H54 (cell line): ENCODE measurements around the gene CAPN5.

Source experiments
- DNase-seq: peaks from one replicate; pipeline ENCODE4 v3.0.0; 2011; ENCODE audit warnings: low spot score, mixed read lengths; ENCODE audit not compliant: insufficient read length
- FAIRE-seq: peaks from 3 replicates; lab custom pipeline; 2011; peaks lifted over from hg19 to GRCh38; lab: Jason Lieb, UNC
- POLR2A ChIP-seq: IDR thresholded peaks from 2 replicates; pipeline ENCODE4 v1.6.1; 2011; ENCODE audit warnings: low read depth, mild to moderate bottlenecking, low read length

The CAPN5 gene

DNA sequence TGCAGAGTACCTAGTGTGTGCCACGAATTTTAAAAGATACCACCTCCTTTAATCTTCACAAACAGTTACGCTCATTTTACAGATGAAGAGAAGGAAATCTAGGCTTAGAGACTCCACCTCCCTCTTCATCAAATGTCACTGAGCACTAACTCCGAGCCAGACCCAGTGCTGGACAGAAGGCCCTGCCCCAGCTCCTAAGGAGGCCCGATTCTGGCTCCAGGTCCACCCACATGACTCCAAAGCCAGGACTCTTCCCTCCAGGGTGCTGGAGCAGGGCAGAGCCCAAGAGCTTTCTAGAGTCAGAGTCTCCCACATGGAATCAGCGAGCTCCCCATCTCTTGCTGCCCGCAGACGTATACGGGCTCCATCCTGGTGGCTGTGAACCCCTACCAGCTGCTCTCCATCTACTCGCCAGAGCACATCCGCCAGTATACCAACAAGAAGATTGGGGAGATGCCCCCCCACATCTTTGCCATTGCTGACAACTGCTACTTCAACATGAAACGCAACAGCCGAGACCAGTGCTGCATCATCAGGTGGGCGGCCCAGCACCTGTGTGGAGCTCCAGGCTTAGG, 88.9 kb downstream of the CAPN5 start:
- DNase-seq: no peak
- no peak for TF ChIP-seq POLR2A
- FAIRE-seq: no peak

DNA sequence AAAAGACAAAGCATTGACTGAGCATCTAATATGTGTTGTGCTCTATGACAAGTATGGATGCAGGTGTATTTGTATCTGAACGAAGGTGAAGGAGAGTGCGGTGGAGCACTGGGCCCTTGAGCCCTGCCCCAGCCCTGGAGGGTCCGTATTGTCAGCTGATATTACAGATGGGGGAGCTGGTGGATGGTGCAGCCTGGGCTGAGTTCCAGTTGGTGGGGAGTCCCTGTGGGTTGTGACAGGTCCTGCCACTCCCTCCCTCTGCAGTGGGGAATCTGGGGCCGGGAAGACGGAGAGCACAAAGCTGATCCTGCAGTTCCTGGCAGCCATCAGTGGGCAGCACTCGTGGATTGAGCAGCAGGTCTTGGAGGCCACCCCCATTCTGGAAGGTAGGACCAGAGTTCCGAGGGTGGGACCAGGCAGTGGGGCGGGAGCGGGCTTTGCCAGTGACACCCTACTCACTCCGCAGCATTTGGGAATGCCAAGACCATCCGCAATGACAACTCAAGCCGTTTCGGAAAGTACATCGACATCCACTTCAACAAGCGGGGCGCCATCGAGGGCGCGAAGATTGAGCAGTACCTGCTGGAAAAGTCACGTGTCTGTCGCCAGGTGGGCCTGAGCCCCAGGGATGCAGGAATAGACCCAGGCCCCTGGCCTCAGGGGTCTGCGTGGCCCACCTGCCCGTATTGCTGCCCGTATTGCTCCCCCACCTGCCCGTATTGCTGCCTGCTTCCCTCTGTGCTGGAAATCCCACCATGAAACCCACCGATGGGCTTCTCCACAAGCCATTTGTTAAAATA, 89.8 kb downstream of the CAPN5 start:
- TF ChIP-seq POLR2A: no peak
- no peak for DNase-seq
- FAIRE-seq: no peak

DNA sequence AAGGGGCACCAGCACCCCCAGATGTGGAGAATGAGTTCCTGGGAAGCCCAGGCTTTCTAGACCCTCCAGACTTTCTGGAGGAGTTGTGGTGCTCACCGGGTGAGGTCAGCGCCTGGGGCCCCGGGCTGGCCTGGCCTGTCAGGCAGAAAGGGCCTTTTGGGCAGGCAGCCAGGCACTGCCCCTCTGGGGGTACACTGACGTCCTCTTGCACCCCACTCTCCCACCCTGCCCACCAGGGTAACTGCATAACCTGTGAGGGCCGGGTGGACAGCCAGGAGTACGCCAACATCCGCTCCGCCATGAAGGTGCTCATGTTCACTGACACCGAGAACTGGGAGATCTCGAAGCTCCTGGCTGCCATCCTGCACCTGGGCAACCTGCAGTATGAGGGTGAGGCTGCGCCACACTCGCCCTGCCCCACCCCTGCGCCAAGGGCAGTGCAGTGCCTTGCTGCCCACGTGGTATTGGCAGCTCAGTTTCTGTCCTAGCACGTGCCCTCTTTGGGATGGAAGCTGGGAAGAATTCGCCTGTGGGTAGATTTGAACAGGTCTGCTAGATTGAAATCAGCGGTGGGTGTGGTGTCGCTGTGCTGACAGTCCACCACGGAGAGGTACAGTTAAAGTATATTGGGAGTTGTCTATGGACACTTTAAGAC, 91.4 kb downstream of the CAPN5 start:
- FAIRE-seq: no peak
- no peak for TF ChIP-seq POLR2A
- no peak for DNase-seq

DNA sequence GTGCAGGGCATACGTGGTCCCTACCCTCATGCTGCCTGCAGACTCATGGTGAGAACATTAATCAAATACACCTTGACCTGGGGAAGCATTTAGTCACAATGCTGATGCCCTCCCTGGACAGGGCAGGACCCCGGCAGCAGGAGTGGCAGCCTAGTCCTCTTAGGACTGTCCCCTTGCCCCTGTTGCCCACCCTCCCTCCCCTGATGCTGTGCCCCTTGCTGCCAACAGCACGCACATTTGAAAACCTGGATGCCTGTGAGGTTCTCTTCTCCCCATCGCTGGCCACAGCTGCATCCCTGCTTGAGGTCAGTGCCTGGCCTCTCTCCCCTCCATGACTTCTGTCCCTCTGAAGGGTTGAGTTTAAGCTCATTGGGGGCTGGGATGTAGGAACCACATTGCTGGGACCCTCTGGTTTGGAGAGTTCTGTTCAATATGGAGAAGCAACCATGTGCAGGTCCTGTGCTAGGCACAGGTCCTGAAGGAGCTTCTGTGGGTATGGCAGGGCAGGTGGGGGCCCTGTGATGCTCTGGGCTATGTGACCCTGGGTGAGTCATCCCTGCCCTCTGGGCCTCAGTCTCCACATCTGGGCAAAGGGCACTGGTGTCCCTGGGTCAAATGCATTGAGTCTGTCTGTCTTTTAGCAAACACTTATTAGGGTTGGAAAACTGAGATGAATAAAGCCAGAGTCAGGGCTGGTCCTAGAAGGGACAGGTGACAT, 92.6 kb downstream of the CAPN5 start:
- no peak for TF ChIP-seq POLR2A
- DNase-seq (no peak), FAIRE-seq (no peak)

DNA sequence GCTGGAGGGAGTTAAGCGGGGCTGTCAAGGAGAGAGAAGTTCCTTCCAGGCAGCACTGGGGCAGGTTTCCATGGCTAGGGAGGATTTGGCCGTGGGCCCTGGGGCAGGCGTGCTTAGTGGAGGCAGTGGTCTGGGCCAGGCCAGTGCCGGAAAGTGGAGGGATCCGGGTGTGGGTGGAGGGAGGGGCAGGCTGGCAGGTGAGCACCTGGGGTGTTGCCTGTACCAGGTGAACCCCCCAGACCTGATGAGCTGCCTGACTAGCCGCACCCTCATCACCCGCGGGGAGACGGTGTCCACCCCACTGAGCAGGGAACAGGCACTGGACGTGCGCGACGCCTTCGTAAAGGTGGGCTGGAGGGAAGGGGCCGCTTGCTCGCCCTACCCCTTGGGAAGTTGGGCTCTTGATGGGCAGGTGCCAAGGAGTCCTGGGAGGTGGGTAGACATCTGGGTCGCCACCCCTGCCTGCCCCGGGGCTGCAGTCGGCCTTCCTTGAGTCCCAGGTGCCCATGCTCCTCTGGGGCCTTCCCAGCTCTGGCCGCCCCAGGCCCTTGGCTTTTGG, 93.2 kb downstream of the CAPN5 start:
- DNase-seq (no peak), FAIRE-seq (no peak)
- no peak for TF ChIP-seq POLR2A

DNA sequence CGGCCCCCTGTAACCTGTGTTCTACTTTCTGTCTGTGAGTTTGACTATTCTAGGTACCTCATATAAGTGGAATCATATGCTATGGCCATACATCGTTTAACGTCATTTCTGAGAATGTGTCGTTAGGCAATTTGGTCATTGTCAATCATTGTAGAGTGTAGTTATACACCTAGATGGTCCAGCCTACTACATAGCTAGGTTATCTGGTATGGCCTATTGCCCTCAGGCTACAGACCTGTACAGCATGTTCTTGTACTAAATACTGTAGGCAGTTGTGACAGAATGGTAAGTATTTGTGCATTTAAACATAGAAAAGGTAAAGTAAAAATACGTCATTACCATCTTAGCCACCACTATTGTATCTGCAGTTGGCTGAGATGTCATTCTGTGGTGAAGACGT, 96.5 kb downstream of the CAPN5 start:
- DNase-seq (no peak), FAIRE-seq (no peak)
- no peak for TF ChIP-seq POLR2A

DNA sequence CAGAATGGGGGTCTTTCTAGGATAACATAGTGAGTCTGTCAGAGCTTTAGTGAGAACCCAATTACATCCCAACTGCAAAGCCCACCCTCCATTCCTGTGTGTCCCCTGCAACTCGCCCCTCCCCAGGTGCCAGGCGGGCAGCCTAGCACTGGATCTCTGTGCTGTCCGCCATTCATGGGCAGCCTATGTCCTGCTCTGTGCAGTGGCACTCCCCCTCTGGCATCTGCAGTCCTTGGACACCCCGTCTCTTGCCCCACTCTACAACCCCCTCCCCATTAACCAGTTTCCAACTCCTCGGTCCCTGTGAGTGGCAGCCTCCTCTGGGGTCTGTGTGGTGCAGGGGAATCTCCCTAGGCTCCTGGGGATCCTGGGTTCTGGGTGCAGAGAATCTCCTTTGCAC, 98.3 kb downstream of the CAPN5 start:
- FAIRE-seq (no peak), DNase-seq (no peak)
- no peak for TF ChIP-seq POLR2A

DNA sequence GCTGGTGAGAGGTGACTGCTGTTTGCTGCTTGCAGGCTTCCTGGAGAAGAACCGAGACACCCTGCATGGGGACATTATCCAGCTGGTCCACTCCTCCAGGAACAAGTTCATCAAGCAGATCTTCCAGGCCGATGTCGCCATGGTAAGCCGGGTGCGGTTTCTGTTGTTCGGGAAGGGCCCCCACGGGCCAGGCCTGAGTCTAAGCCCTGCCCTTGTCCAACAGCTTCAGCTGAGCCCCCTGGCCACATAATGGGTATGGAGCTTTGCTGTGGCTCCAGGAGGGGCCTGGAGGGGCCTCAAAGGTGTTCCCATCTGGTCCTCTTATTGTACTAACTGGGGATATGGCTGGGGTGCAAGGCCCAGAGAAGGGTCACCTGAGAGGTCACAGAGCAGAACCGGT, 99.2 kb downstream of the CAPN5 start:
- TF ChIP-seq POLR2A: no peak

DNA sequence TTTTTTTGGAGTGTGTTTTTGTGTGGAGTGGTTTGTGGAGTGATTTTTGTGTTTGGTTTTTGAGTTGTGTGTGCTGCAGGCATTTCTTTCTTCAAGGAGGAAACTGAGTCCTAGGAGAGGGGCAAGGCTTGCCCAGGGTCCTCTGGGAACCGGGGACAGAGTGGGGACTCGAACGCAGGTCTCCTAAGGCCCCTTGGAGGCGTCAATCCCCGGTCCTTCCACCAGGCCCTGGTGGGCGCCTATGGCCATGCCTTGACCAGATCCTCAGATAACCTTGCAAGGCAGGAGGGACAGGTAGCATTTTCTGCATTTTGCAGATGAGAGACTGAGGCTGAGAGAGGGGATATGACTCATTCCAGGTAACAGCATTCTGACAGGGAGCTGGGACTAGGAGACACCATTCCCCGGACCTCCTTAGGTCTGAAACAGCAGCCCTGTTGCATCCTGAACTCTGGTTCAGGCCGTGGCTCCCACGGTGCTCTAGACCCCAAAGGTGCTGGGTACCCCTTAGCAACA, 100.4 kb downstream of the CAPN5 start:
- TF ChIP-seq POLR2A: no peak
- no peak for FAIRE-seq
- no peak for DNase-seq

More for the DNA sequence above, 99.2 kb downstream of the CAPN5 start:
- FAIRE-seq (no peak), DNase-seq (no peak)

DNA sequence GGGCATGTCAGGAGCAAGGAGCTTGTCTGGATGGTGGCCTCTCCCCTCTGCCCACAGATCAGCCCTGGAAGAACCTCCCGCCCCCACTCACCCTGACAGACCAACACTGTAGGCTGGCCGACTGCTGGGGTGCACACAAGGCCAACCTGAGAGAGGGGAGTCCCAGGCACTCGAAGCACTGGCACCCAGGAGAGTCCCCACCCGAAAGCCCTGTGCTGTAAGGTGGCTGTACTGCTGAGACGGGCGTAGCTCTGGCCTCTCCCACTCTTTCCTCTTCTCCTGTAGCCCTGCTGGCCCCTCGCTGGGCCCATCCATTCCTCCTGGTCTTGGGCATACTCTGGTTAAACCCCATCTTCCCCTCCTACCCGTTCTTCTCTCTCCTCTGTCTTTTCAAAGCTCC, 101.0 kb downstream of the CAPN5 start:
- TF ChIP-seq POLR2A: no peak
- DNase-seq (no peak), FAIRE-seq (no peak)

DNA sequence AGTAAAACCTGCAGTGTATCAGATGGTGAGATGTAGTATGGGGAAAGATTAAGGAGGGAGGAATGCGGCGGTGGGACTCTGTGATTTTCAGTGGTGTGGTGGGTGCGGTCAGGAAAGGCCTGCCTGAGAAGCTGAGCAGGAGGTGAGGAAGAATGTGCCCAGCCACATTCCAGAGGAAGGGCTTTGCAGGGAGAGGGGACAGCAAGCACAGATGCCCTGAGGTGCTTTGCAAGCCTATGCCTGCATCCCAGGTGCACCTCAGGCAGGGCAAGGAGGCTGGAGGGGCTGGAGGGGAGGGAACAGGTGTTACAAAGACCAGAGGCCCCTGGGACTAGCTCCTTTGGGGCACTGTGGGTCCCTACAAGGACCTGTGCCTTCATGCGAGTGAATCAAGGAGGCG, 103.3 kb downstream of the CAPN5 start:
- DNase-seq: no peak
- no peak for FAIRE-seq

DNA sequence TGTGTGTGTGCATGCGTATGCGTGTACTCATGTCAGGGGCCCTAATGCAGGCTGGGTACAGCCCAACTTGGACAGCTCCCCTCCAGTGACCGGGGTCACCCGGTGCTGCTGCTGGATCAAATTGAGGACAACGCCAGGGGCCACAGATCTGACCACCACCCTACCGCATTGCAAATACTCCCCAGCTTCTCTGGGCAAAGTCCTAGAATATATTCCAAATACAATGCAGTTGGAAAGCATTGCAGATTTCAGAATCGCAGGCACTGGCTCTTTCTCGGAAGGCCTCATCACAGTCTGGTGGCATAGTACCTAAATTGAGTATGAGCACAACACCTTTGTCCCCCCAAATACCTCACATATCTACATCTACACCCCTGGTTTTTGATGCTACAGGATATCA, 104.5 kb downstream of the CAPN5 start:
- TF ChIP-seq POLR2A: no peak
- DNase-seq: no peak
- FAIRE-seq: no peak

More for the DNA sequence above, 103.3 kb downstream of the CAPN5 start:
- no peak for TF ChIP-seq POLR2A

DNA sequence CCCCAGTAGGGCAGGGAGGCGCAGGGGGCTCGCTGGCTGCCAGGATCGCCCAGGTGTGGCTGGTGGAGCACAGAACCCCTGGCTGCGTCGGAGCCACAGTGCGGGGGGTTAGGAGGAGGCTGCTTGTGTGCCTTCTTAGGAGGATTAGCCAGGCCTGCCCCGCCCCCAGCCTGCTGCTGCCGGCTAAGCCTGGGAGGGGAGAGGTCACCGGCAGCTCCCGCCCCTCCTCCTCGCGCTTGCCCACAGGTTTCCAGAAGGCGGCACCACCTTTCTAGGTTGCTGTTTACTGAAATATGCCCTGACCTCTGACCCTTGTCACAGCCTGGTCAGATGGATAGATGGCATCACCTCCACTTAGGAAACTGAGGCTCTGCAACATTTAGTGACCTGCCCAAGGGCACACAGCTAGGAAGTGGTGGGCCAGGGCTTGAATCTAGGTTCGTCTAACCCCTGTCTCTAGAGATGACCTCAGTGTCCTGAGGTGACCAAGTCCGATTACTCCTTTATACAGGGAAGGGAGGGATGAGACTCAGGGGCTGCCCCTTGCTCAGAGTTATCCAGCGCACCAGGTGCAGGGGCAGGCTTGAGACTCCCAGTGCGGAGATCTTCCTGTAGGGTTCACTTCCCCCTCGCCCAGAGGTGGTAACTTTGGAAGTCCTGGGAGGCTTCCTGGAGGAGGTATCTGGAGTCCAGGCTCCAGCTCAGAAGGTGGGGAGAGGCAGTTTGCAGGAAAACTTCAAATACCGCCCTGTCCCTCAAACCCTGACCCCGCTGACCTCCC, 105.3 kb downstream of the CAPN5 start:
- DNase-seq (no peak), FAIRE-seq (no peak)
- no peak for TF ChIP-seq POLR2A
